Liver (tissue), 9 donors: ENCODE measurements around the gene TRIM36. TPM values are rescaled to one million over a fixed set of nuclear protein-coding genes. Genes with fewer than 3 reads are reported as not detected.
A peak's percentile ranks its signal among the peaks of the same experiment; 100 is the strongest.

Experiments used
- DNase-seq: peaks from one replicate; pipeline ENCODE4 v3.0.0-alpha.2; 2017; ENCODE audit warnings: low spot score
- H3K27ac ChIP-seq, 2 donors: one replicate each; pipeline ENCODE4 v1.7.0; 2013; ENCODE audit warnings: inconsistent platforms in 2 of 2, low read length in 2 of 2, control low read depth in 1 of 2, low read depth in 1 of 2, mild to moderate bottlenecking in 1 of 2
- H3K27me3 ChIP-seq, 4 donors: one replicate each; pipeline versions ENCODE4 v1.6.1 to v1.7.0; 2013; ENCODE audit warnings: low read length in 3 of 4, inconsistent platforms in 1 of 4, mild to moderate bottlenecking in 1 of 4, moderate library complexity in 1 of 4; ENCODE audit not compliant: control insufficient read depth in 4 of 4, insufficient read depth in 4 of 4
- H3K36me3 ChIP-seq, 4 donors: one replicate each; pipeline versions ENCODE4 v1.6.1 to v1.7.0; 2013; ENCODE audit warnings: low read length in 3 of 4, mild to moderate bottlenecking in 3 of 4, low read depth in 1 of 4, moderate library complexity in 1 of 4; ENCODE audit not compliant: control insufficient read depth in 4 of 4, insufficient read depth in 3 of 4
- H3K4me1 ChIP-seq, 4 donors: one replicate each; pipeline versions ENCODE4 v1.6.1 to v1.7.0; 2013; ENCODE audit warnings: low read length in 3 of 4, mild to moderate bottlenecking in 3 of 4, moderate library complexity in 1 of 4; ENCODE audit not compliant: control insufficient read depth in 4 of 4, insufficient read depth in 4 of 4
- H3K4me3 ChIP-seq, 3 donors: one replicate each; pipeline versions ENCODE4 v1.6.1 to v1.7.0; 2013; ENCODE audit warnings: low read length in 3 of 3, control low read depth in 1 of 3, low read depth in 1 of 3, mild to moderate bottlenecking in 1 of 3
- H3K9ac ChIP-seq, 2 donors: one replicate each; pipeline ENCODE4 v1.7.0; 2013; ENCODE audit warnings: low read length in 2 of 2, mild to moderate bottlenecking in 2 of 2, moderate library complexity in 2 of 2, control low read depth in 1 of 2, low read depth in 1 of 2
- H3K9me3 ChIP-seq, 4 donors: one replicate each; pipeline versions ENCODE4 v1.6.1 to v1.7.0; 2013; ENCODE audit warnings: low read length in 3 of 4; ENCODE audit not compliant: control insufficient read depth in 4 of 4
- ATF3 ChIP-seq: IDR thresholded peaks from 2 replicates; pipeline ENCODE4 v1.6.1; 2016; ENCODE audit warnings: antibody characterized with exemption
- EGR1 ChIP-seq, 2 donors: IDR thresholded peaks; 2 replicates each; pipeline ENCODE4 v1.6.1; 2016 to 2018; ENCODE audit warnings: antibody characterized with exemption in 2 of 2, low read depth in 2 of 2
- FOXA2 ChIP-seq: IDR thresholded peaks from 2 replicates; pipeline ENCODE4 v1.6.1; 2016; ENCODE audit warnings: antibody characterized with exemption
- GABPA ChIP-seq, 2 donors: IDR thresholded peaks in 1 of 2; conservative IDR thresholded peaks in 1 of 2; 2 replicates each; pipeline ENCODE4 v1.6.1; 2016; ENCODE audit warnings: antibody characterized with exemption in 2 of 2, mild to moderate bottlenecking in 1 of 2, moderate library complexity in 1 of 2
- HNF4A ChIP-seq, 2 donors: conservative IDR thresholded peaks; 2 replicates each; pipeline ENCODE4 v1.6.1; 2016; ENCODE audit warnings: antibody characterized with exemption in 2 of 2, mild to moderate bottlenecking in 2 of 2
- HNF4G ChIP-seq: IDR thresholded peaks from 2 replicates; pipeline ENCODE4 v1.6.1; 2016; ENCODE audit warnings: antibody characterized with exemption
- JUND ChIP-seq, 2 donors: IDR thresholded peaks; 2 replicates each; pipeline ENCODE4 v1.6.1; 2016; ENCODE audit warnings: antibody characterized with exemption in 2 of 2
- NR2F2 ChIP-seq: IDR thresholded peaks from 2 replicates; pipeline ENCODE4 v1.6.1; 2016; ENCODE audit warnings: antibody characterized with exemption
- RAD21 ChIP-seq, 2 donors: IDR thresholded peaks; 2 replicates each; pipeline ENCODE4 v1.6.1; 2016; ENCODE audit warnings: antibody characterized with exemption in 2 of 2, mild to moderate bottlenecking in 2 of 2
- REST ChIP-seq: IDR thresholded peaks from 2 replicates; pipeline ENCODE4 v1.6.1; 2016; ENCODE audit warnings: antibody characterized with exemption, mild to moderate bottlenecking
- RXRA ChIP-seq, 2 donors: IDR thresholded peaks; 2 replicates each; pipeline ENCODE4 v1.6.1; 2017 to 2018; ENCODE audit warnings: antibody characterized with exemption in 2 of 2, mild to moderate bottlenecking in 1 of 2
- SP1 ChIP-seq: IDR thresholded peaks from 2 replicates; pipeline ENCODE4 v1.6.1; 2018; ENCODE audit warnings: antibody characterized with exemption, mild to moderate bottlenecking
- TAF1 ChIP-seq: conservative IDR thresholded peaks from 2 replicates; pipeline ENCODE4 v1.6.1; 2016; ENCODE audit warnings: antibody characterized with exemption, mild to moderate bottlenecking
- YY1 ChIP-seq: IDR thresholded peaks from 2 replicates; pipeline ENCODE4 v1.6.1; 2016; ENCODE audit warnings: antibody characterized with exemption, mild to moderate bottlenecking
- WGBS: extraction: QIAGEN DNeasy Blood & Tissue Kit; methylation state at CpG from one replicate; pipeline ENCODE4 v1.1.7; 2013; 5-methylcytosine and 5-hydroxymethylcytosine counted together
- polyA plus RNA-seq, 2 donors: library from polyadenylated mRNA; stranded (reverse) in 1 of 2; unstranded in 1 of 2; fragments of 200-250 nt in 1 of 2; fragments of >200 nt in 1 of 2; fragmentation: Nextera tagmentation in 1 of 2; extraction: Ambion mirVana in 1 of 2; gene quantifications; one replicate each; pipeline versions ENCODE4 v1.2.1 to v1.2.3, GENCODE V29; 2013 to 2015
- total RNA-seq, 2 donors: library from RNA; depleted of rRNA; stranded (reverse); fragments of >200 nt; gene quantifications; one replicate each; pipeline ENCODE4 v1.2.3, GENCODE V29; 2014
- TF ChIP-seq, protein P1 (sequence below): IDR thresholded peaks from 2 replicates; pipeline ENCODE4 v1.6.1; 2016; ENCODE audit warnings: antibody characterized with exemption
- TF ChIP-seq, protein P2 (sequence below): fragments of 150-350 bp; IDR thresholded peaks from 2 replicates; pipeline ENCODE4 v1.5.1; 2017; ENCODE audit warnings: improper control_type of control experiment, low read depth, low read length; ENCODE audit not compliant: missing input control
- TF ChIP-seq, protein P3 (sequence below): IDR thresholded peaks from 2 replicates; pipeline ENCODE4 v1.6.1; 2016; ENCODE audit warnings: antibody characterized with exemption
- donor health status: healthy.
- donor health status: healthy.
- donor health status: healthy.
- donor health status: healthy.
- donor health status: healthy.

Gene TRIM36
- total and polyA plus RNA-seq, 4 donors, result 0.16 to 0.47 (median 0.22) TPM

- TF ChIP-seq, protein P1, sequence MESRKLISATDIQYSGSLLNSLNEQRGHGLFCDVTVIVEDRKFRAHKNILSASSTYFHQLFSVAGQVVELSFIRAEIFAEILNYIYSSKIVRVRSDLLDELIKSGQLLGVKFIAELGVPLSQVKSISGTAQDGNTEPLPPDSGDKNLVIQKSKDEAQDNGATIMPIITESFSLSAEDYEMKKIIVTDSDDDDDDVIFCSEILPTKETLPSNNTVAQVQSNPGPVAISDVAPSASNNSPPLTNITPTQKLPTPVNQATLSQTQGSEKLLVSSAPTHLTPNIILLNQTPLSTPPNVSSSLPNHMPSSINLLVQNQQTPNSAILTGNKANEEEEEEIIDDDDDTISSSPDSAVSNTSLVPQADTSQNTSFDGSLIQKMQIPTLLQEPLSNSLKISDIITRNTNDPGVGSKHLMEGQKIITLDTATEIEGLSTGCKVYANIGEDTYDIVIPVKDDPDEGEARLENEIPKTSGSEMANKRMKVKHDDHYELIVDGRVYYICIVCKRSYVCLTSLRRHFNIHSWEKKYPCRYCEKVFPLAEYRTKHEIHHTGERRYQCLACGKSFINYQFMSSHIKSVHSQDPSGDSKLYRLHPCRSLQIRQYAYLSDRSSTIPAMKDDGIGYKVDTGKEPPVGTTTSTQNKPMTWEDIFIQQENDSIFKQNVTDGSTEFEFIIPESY, result no peak
- no peak for TF ChIP-seq JUND (IDR thresholded peaks at IDR 0.05)
- no peak for TF ChIP-seq RXRA (IDR thresholded peaks at IDR 0.05)
Measured at GRCh38 chr5:115202952-115203351, 33.2 kb upstream of the TRIM36 start (continued).

DNA sequence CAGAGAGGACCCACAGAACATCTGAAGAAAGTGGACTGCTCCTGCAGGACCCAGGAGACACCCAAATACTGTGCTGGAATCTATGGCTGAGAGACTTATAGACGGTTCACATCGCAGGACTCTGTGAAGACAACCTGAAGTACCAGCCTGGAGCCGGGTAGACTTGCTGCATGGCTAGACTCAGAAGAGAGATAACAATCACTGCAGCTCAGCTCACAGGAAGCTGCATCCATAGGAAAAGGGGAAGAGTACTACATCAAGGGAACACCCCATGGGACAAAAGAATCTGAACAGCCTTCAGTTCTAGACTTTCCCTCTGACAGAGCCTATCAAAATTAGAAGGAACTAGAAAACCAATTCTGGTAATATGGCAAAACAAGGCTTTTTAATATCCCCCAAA lies 26.5 kb upstream of the TRIM36 start:
- no peak for DNase-seq
- Histone ChIP-seq H3K9ac (no peak overlapping the region), H3K4me3 (no peak overlapping the region), H3K9me3 (no peaks in the 10 kb centered on the region), H3K27me3 (no peaks in the 10 kb centered on the region), H3K27ac (no peak overlapping the region), H3K4me1 (peaks cover 3 to 17% (median 15%) of the 10 kb centered on the region in 4 donors), H3K36me3 (no peaks in the 10 kb centered on the region)
- 95% methylated on average over 3 of the region's 3 CpGs for WGBS
- TF ChIP-seq YY1 (no peak), EGR1 (IDR thresholded peaks at IDR 0.05; ENCODE audit: low read depth in 2 of 2) (no peak), REST (no peak), JUND (IDR thresholded peaks at IDR 0.05) (no peak), HNF4A (conservative IDR thresholded peaks at IDR 0.05) (no peak), RXRA (IDR thresholded peaks at IDR 0.05) (no peak)
- TF ChIP-seq, protein P2, sequence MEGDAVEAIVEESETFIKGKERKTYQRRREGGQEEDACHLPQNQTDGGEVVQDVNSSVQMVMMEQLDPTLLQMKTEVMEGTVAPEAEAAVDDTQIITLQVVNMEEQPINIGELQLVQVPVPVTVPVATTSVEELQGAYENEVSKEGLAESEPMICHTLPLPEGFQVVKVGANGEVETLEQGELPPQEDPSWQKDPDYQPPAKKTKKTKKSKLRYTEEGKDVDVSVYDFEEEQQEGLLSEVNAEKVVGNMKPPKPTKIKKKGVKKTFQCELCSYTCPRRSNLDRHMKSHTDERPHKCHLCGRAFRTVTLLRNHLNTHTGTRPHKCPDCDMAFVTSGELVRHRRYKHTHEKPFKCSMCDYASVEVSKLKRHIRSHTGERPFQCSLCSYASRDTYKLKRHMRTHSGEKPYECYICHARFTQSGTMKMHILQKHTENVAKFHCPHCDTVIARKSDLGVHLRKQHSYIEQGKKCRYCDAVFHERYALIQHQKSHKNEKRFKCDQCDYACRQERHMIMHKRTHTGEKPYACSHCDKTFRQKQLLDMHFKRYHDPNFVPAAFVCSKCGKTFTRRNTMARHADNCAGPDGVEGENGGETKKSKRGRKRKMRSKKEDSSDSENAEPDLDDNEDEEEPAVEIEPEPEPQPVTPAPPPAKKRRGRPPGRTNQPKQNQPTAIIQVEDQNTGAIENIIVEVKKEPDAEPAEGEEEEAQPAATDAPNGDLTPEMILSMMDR, result no peak
- TF ChIP-seq, protein P1, result no peak

DNA sequence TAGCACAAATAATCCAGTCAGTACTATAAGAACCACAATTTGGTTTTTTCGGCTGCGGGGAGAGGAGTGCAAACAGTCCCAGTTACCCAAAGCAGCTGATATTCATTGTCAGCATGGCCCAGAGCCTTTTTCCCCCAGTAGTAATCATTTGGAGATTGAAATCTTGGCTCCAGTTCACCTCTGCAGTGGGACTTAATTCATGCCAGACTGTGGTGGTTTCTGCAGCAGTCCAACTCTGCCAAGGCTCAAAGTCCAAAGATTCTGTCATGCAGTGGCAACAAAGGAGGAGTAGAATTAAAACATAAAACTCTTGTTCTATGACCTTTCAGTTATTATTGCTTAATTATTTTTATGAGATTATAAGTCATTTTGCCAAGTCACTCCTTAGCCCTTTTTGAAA lies 25.0 kb upstream of the TRIM36 start:
- peak overlapping the region in 1 of 2 donors; percentile 11 for H3K27ac ChIP-seq
- no peaks in the 10 kb centered on the region for H3K27me3 ChIP-seq
- no peak overlapping the region for H3K9ac ChIP-seq
- no peak for DNase-seq
- peak; percentile 75 to 84 for TF ChIP-seq JUND (IDR thresholded peaks at IDR 0.05)
- TF ChIP-seq HNF4G, result peak; percentile 96
- no peak for TF ChIP-seq GABPA (IDR thresholded peaks at IDR 0.05 in 1 of 2, conservative IDR thresholded peaks at IDR 0.05 in 1 of 2)
- peak; percentile 39 to 43 for TF ChIP-seq RAD21 (IDR thresholded peaks at IDR 0.05)
- TF ChIP-seq RXRA (IDR thresholded peaks at IDR 0.05), result peak; percentile 48 to 72
- TF ChIP-seq, protein P3, sequence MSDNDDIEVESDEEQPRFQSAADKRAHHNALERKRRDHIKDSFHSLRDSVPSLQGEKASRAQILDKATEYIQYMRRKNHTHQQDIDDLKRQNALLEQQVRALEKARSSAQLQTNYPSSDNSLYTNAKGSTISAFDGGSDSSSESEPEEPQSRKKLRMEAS, result peak; percentile 18
- peak; percentile 98 for TF ChIP-seq HNF4A (conservative IDR thresholded peaks at IDR 0.05)
- TF ChIP-seq TAF1, result no peak
- peak; percentile 11 for TF ChIP-seq FOXA2
- peak; percentile 73 for TF ChIP-seq ATF3
- TF ChIP-seq, protein P1, result no peak
- TF ChIP-seq NR2F2, result peak; percentile 20
- TF ChIP-seq YY1, result peak; percentile 52
- TF ChIP-seq EGR1 (IDR thresholded peaks at IDR 0.05; ENCODE audit: low read depth in 2 of 2), result no peak
- TF ChIP-seq SP1, result peak; percentile 87
- H3K4me1 ChIP-seq, result peaks cover 3 to 17% (median 15%) of the 10 kb centered on the region in 4 donors
- H3K9me3 ChIP-seq, result no peaks in the 10 kb centered on the region
- H3K4me3 ChIP-seq, result no peak overlapping the region
- 24% methylated on average over 2 of the region's 2 CpGs for WGBS
- no peaks in the 10 kb centered on the region for H3K36me3 ChIP-seq
